ENCODE data around the gene GCK.

DNA sequence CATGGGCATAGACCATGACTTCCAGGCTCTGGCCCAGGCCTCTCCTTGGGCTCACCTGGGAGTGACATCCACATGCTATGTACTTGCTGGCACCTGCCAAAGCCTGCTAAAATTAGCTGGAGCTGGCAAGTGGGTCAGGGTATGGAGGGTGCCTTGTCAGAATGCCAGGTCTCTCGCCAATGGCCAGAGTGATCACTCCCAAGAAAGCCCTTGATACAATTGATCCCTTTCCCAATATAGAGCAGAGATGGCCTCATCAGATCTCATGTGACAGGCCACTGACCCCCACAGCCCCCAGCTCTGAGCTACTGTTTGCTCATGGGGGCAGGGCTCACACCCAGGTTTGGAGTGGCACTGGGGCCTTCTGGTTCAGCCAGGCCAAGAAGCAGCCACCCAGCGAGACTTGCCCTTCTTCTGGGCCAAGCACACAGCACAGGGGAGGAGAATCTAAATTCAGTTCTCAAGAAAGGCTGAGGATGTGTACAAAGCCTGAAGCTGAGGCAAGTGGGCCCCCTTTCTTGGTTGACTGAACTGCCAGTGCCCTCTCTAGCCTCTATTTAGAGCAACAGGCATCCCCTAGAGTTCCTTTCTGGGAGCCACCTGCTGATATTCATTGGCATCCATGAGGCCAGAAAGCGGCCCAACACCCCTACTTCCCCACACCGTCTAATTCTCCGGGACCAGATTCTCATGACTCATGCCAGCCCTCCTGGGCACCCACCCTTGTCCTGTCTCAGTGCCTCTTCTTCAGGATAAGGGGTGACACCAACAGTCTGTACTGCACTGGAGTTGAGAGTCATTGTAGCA is 29.2 kb downstream of the GCK start:
- TF ChIP-seq, protein P1, sequence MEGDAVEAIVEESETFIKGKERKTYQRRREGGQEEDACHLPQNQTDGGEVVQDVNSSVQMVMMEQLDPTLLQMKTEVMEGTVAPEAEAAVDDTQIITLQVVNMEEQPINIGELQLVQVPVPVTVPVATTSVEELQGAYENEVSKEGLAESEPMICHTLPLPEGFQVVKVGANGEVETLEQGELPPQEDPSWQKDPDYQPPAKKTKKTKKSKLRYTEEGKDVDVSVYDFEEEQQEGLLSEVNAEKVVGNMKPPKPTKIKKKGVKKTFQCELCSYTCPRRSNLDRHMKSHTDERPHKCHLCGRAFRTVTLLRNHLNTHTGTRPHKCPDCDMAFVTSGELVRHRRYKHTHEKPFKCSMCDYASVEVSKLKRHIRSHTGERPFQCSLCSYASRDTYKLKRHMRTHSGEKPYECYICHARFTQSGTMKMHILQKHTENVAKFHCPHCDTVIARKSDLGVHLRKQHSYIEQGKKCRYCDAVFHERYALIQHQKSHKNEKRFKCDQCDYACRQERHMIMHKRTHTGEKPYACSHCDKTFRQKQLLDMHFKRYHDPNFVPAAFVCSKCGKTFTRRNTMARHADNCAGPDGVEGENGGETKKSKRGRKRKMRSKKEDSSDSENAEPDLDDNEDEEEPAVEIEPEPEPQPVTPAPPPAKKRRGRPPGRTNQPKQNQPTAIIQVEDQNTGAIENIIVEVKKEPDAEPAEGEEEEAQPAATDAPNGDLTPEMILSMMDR (IDR thresholded peaks at IDR 0.05): no peak
- TF ChIP-seq POLR2A (IDR thresholded peaks at IDR 0.05) (no peak), POLR2AphosphoS5 (IDR thresholded peaks at IDR 0.05; ENCODE audit: insufficient read depth in 1 of 2, low read depth in 1 of 2) (no peak)

Data from vagina (tissue), 2 donors.